Bone marrow (tissue), 2 donors: ENCODE results near the gene SLC45A3.

Experiments
- DNase-seq, 2 donors: peaks; one replicate each; lab custom pipeline; 2025; lab: John Stamatoyannopoulos, UW

SLC45A3 gene

DNA sequence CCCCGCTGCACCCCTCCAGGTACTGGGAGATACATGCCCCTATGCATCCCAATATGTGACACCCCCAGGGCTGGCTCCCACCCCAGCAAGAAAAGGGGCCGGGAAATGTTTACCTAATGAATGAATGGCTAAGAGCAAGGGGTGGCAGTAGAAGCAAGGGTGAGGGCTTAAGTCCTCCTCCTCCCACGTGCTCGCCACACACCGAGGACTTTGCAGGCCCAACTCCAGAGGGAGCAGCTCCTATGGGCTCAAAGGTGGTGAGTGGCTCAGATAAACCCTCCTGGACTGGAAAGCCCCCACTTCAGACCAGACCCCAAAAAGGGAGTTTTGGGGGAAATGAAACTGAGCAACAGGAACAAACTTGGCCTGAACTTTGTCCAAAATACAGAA lies 11.4 kb downstream of the SLC45A3 start:
- peak in 1 of 2 donors; percentile 23 for DNase-seq

DNA sequence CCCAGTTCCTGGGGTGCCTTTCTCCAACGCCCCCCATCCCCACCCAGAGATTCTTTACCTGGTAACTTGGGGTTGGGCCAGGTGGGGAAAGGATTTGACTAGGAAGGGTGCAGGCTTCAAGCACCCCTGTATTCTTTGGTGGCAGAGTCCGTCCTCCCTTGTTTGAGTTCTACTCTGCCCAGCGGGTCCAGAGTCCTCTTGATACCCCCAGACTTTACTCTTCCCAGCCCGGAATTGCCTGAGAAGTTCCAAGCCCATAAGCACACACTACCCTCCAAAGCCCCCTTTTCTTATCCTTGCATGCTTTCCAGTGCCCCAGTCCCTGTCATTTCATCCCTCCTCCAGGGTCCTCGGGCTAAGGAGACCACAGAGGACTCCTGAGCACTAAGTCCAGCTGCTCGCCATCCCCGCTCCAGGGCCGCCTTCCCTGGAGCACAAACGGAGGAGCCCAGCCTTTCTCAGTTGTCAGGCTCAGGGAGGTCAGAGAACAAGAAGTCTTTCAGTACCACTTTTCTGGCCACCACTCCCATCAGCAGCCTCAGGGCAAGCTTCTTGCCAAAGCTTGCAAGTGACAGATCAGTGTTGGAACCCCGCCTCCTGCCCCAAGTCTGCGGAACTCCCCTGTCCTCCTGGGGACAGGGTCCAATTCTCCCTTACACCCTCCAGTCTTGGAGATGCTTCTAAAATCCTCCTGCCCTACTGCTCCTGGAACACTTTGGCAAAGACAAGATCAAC lies 12.2 kb downstream of the SLC45A3 start:
- no peak for DNase-seq

DNA sequence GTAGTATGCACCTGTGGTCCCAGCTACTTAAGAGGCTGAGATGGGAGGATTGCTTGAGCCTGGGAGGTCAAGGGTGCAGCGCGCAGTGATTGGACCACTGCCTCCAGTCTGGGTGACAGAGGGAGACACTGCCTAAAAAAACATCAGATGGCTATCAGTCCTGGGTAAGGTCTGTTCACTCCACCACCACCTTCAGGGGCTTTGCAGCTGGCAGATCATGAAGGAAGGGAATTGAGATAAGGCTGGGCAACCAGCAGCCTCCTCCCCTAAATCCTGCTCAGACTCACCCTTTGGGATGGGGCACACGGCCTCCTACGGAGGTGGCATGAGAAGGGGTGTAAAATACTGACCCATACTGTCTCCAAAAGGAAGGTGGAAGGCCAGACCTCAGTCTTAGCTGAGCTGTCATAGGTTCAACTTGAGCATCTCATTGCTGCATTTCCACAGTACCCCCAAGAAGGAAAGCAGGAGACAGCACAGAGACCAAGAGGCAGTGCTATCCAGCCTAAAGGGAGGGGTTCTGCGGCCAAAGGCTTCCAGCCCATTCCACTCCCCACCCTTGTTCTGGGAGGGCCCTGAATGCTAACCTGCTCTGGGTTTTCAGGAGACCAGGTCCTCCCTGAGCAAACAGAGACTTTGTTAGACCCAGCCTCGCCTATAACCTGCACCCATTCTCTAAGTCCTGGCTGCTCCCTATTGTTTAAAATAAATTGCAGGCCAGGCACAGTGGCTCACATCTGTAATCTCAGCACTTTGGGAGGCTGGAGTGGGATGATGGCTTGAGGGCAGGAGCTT lies 13.7 kb downstream of the SLC45A3 start:
- no peak for DNase-seq

DNA sequence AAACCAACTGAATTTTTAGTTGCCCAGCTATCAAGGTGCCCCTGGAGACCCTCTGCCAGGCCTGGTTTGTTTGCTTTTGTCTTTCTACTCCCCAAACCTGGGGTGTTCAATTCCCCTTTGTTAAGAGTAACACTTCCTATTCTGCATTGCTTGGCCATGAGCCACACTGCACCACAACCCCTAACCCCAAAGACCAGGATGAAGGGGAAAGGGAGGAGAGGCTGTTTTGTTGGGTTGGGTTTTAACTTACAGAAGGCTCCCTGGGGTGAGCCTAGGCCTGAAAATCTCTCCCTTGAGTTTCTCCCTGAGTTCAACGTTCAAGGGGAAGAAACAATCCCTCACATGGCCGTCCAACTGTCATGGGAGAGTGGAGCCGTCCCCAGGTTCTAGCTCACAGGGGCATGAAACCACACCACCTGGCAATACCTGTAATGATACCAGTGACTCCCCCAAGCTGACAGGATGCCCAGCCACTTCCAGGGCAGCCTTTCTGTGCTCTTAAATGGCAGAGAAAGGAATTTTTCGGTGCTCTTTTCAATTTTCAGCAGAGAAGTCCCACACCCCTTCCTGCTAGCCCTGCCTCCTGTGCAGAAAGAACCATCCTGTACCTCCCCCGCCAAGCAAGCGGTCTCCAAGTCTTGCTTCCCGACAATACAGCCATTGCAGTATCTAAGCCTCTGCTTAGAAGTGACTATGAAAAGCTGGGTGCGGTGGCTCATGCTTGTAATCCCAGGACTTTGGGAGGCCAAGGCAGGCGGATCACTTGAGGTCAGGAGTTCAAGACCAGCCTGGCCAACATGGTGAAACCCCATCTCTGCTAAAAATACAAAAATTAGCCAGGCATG lies 14.9 kb downstream of the SLC45A3 start:
- DNase-seq, result peak in 1 of 2 donors; percentile 24

DNA sequence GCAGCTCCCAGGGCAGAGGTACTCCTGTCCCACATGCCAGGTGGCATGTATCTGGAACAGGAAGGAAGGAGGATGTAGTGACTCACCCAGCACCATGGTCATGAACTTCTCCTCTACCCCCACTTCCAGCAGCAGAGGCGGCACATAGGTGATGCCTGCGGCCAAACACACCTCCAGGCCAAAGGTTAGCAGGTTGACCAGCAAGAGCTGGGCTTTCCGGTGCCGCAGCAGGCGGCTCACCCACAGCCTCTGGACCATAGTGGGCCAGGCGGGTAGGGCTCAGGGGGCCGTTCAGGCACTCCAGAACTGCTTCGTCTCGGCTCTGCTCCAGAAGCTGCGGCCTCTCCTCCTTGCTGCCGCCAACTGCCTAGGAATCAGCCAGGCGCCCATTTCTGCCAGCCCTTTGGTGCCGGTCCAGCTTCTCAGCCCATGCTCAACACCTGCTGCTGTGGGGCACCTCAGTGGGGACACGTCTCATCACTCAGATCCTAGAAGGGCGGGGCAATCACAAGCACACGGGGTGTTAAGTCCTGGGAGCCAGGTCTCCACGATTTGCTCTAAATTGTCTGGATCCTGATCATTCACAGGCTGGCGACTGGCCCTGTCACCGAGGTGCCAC lies 15.8 kb downstream of the SLC45A3 start:
- DNase-seq, result no peak

DNA sequence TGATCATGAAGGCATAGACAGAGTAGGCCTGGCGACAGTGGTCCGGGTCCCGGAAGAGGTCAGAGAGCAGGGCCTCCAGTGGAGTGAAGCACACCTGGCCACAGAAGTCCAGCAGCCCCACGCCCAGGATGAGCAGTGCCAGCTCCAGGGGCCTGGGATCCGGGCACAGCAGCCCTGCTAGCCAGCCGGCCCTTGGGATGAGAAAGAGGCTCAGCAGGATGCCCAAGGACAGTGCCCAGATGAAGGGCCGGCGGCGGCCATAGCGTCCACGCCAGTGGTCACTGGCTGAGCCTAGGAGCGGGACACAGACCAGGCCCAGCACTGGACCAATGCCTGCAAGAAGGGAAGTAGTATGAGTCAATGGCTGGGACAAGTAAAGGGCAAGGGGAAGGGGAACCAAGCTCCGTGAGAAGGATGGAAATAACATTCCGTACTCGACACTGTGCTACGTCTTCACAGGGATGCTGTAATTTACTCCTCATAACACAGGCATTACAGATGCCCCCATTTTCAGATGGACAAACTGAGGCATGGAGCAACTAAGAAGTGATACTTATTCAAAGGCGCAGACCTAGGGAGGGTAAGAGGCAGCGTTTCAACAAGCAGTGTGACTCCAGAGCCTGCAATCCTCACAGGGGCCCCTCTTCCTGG lies 16.9 kb downstream of the SLC45A3 start:
- no peak for DNase-seq

DNA sequence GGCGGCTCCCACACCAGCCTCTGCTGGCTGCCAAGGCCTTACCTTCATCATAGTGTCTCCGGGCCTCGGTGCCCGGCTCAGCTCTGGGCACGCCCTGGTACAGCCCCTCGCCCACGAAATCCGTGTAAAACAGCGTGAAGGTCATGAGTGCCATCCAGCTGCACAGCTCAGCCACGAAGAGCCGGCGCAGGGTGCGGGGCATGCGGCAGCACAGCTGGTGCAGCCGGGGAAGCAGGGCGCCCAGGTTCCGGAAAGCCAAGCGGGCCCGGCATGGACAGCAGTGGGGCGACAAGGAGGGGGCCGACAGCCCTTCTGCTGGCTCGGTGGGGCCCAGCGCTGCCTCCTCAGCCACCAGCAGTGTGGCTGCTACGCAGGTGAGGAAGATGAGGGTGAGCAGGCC lies 17.5 kb downstream of the SLC45A3 start:
- DNase-seq, result no peak

DNA sequence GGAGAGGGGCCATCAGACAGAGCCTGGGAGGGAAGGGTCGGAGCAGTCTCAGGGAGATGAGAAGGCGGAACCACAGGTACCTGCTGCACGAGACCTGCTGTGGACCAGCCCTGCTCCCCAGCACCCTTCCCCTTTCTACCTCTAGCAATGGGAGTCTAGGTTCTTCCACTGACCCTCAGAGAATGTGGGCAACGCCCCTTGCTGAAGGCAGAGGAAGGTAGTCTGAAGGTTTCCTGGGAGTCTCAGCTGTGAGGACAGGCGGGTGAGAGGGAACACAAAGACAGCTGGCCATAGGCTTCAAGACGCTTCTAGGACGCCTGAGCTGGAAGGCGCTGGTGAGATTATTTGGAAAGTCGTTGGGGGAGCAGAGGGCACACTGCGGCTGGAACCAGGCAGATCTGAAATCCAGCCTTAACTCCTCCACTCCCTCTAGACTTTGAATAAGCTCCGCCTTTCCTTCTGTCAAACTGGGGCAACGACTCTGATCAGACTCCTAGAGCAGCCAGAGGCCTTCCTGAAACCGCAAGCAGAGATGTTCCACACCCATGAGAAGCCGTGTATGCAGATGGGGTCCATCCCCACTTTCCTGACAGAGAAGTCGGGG lies 18.1 kb downstream of the SLC45A3 start:
- no peak for DNase-seq

DNA sequence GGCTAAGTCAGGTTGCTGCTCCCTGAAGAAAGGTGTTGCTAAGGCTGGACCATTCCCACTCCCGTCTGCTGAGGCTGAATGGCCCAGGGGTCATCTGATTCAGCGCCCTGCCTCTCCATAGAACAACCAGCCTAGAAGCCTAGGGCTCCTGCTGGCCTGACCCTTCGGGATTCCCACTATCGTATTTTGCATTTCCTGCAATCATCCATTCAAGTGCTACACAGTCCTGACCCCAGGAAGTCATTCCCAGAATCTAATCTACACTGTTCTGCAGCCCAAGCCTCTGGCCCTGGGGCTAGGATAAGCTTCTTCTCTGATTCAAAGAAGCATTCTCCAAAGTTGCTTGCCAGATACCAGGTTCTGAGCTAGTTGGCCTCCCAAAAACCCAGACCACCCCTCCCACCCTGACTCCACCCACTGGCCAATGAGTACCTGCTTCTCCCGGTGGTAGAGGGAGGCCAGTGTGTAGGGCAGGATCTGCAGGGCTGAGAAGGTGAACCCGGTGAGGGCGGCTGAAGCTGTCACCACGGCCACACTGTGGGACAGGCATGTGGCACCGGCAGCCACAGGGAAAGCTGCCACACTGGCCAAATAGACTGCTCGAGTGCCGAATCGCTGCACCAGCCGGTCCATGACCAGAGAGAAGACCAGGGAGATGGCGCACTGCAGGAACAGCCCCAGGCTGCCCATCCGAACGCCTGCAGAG lies 18.7 kb downstream of the SLC45A3 start:
- no peak for DNase-seq

DNA sequence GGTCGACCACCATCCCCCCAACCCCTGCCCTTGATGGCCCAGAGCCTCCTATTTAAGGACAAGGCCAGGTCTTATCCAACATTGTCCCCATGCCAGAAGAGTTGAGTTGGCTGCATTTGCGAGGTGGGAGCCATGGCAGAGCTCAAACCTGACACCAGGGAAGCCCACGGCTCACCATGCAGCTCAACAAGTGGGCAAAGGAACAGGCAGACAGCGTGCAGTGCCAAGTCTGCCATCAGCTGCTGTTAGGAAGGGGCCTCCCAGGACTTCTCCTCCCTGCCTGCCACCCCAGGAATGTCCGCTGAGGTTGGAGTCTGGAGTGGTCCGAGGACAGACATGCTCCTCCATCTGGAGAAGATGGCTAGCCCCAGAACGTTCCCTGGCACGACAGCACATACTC lies 19.9 kb downstream of the SLC45A3 start:
- DNase-seq, result no peak

DNA sequence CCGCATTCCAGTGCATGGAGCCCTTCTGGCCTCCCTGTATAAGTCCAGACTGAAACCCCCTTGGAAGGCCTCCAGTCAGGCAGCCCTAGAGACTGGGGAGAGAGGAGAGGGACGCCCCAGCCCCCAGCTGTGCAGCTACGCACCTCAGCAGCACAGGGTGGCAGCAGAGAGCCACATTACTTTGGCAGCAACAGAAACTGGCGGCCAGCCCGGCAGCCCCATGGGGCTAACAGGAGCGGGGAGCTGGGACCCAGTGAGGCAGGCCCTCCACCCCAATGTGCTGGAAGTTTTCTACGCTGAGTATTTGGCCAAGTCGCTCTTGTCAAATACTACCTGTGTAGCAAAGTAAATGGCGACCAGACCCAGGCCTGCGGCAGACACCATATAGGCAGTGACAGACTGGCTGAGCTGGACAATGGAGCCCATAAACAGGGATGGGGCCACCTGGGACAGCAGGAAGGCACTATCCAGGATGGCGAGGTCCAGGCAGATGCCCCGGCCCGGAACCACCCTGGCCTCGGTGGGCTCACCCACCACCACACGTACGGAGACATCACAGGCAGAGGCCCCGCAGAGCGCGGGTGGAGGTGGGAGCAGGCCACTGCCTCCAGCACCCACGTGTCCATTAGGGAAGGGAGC lies 21.2 kb downstream of the SLC45A3 start:
- peak; percentile 32 to 61 for DNase-seq

DNA sequence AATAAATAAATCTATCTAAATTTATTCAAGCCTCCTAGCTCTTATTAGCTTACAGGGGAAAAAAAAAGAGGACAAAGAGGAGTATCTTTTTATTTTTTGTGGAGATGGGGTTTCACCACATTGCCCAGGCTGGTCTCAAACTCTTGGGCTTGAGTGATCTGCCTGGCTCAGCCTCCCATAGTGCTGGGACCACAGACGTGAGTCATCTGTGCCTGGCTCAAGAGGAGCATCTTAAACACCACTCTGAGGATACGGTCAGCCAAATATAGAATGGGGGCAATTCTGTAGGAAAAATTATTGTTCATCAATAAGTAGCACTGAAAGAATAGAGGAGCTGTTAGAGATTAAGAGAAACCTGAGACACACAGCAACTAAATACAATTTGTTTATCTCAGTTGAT lies 24.1 kb downstream of the SLC45A3 start:
- DNase-seq, result no peak

DNA sequence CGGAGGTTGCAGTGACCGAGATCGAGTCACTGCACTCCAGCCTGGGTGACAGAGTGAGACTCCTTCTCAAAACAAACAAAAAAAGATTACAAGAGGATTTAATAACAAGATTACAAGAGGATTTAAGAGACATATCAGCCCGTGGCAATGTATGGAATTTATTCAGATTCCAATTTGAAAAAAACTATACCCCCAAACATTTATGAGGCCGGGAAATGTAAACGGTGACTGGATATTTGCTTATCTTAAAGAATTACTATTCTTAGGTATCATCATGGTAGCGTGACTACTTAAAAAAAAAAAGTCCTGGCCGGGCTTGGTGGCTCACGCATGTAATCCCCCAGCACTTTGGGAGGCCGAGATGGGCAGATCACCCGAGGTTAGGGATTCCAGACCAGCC lies 27.3 kb downstream of the SLC45A3 start:
- no peak for DNase-seq

DNA sequence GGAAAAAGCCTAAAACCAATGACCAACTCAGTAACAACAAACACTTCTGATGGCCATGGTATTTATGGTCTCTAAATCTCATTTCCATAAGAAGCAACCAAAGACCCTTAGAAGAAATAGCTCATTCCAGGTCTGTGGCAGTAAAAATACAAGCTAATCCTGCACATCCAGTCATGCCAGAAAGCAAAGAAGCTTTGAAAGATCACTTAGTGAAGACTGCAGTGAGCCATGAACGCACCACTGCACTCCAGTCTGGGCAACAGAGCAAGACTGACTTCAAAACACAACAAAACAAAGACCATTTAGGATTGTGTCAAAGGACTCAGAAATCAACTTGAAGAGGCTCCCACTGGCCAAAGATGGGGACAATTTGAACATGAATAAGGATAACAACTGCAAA lies 30.1 kb downstream of the SLC45A3 start:
- DNase-seq, result no peak

DNA sequence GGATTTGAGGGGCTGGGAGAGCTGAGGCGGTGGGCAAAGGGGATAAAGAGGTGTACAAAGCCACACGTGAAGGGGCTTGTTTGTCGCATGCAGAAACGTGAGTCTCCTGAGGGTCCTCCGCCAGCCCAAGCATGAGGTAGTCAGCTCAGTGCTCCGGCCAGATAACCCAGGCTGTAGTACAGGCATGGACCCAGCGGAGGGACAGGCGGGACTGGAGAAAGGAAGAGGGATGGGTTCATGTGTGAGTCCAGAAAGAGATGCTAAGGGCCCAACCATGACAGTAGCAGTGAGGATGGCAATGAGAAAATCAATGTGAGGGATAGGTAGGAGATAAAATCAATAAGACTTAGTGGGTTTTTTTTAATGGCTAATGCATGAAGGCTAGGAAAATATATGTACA lies 34.8 kb downstream of the SLC45A3 start:
- DNase-seq, result no peak

DNA sequence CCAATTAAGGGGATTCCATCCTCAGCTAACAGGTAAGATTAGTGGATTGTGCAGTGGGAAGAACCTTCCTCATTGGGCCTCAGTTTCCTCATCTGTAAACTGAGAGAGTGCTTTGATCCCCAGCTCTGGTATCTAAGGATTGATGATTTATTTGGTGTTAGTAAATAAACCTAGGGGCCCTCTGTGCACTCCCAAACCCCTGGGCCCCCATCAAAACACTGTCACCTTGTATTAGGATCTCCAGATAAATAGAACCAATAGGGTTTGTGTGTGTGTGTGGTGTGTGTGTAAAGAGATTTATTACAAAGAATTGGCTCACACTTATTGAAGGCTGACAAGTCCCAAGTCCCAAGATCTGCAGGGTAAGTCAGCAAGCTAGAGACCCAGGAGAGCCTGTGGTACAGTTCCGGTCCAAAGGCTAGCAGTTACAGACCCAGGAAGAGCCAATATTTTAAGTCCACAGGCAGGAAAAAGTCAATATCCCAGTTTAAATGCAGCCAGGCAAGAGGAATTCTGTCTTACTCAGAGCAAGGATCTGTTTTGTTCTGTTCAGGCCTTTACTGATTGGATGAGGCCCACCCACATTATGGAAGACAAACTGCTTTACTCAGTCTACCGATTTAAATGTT lies 37.5 kb downstream of the SLC45A3 start:
- DNase-seq, result no peak

DNA sequence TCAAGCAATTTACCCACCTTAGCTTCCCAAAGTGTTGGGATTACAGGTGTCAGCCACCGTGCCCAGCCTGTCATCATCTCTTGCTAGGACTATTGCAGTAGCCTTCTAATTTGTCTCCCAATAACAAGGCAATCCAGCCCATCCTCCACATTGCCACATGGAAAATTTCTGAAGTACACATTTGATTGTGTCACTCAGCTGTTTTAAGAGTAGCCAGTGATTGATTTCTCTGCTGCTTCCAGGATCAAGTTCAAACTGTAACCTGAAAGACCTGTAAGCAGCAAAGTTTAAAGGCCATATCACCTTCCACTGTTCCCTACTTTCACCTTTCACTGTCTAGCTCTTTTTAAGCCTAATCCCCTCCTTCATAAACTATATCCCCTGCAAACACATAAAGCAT lies 40.7 kb downstream of the SLC45A3 start:
- DNase-seq, result no peak

DNA sequence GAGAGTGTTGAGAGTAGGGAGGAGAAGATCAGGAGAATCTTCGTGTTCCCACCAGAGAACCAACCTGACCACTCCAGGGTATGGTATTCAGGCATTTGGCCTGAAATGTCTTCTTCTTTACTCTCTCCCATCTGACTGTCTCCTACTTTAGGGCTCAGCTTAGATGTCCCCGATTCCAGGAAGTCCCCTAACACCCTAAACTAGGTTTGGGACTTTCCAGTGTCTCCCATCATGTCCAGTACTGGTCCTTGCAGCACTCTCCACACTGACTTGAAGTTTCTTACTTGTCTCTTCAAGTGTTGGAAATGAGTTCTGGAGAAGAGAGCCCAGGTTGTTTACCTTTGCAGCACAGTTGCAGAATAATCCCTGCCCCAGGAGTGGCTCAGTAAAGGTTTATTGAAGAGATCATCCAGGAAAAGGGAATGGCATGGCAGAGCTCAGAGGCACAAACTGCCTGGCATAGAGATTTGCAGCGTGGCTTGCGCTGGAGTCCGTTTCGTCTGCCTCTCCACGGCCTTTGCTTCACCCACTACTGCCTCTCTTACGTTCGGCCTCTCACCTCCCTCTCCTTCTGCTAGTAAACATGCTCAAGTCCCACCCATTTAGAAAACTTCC lies 42.3 kb downstream of the SLC45A3 start:
- no peak for DNase-seq

DNA sequence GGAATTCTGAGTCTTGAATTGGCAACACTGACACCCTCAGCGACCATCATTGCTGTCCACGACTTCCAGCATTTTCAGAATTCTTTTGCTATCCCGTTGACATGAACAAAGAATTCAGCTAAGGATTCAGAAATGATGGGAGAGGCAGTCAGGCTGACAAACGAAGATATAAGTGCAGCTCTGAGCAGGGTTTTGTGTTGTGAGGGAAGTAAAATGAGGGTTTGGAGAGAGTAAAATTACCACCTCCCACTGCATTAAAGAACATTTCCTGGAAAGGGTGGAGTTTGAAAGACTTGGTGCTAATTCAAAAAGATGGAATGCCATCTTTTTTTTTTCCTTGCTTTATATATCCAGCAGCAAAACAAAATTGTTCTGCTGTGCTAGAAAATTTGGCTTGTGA lies 43.6 kb downstream of the SLC45A3 start:
- no peak for DNase-seq
